Activated CD4-positive, CD25-positive, alpha-beta regulatory T cell treated with anti-CD3 and anti-CD28 coated beads, Interleukin-2, amount 50 U/mL, for 72 hours (primary cell): ENCODE results near the gene FRMD4A.
"Not testable (repeated sequence)": the region's sequence is repeated elsewhere in the genome, so short reads cannot be mapped to it uniquely, and the experiment has no call there.

Experiments used
- DNase-seq: peaks from one replicate; pipeline ENCODE4 v3.0.0; 2021

FRMD4A gene

DNA sequence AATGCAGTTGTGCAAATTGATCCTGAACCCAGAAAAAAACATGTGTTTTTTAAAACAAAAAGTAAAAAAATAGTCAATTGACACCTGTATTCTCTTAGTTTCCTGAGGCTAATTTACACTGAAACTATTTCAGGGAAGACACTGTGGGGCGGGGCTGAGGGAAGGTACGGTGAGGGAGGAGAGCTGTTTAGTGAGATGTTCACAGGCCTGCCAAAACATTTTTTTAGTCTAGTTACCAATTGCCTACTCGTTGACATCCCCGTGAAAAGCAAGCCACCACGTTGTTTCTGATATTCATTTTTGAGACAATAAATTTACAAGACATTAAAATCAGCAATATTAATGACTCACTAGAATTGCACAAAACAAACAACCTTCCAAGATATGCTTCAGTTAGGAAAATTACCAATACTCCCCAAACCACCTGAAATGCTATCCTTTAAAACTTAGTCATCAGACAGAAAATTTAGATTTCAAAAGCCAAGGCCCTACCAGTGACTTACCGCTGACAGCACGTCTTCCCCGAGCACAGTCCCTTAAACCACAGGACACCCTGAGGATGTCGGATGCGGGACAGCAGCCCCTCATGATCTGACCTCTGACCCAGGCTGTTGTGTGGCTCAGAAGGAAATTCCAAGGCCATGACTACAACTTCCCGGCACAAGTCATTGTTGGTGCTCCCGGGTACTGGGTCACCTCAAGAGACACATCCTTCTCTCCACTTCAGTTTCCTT lies 464.8 kb downstream of the FRMD4A start:
- DNase-seq: no peak

DNA sequence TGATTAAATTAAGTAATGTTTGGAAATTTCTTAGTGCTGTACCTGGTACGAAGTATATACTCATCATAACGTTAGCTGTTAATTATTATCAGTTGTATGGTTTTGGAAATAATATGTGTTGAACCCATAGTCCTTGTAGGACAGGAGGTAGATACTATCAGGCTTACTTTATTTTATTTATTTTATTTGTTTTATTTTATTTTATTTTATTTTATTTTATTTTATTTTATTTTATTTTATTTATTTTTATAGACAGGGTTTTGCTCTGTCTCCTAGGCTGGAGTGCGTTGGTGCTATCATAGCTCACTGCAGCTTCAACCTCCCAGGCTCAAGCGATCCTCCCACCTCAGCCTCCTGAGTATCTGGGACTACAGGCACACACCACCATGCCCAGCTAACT lies 465.5 kb downstream of the FRMD4A start:
- DNase-seq: not testable (repeated sequence)

DNA sequence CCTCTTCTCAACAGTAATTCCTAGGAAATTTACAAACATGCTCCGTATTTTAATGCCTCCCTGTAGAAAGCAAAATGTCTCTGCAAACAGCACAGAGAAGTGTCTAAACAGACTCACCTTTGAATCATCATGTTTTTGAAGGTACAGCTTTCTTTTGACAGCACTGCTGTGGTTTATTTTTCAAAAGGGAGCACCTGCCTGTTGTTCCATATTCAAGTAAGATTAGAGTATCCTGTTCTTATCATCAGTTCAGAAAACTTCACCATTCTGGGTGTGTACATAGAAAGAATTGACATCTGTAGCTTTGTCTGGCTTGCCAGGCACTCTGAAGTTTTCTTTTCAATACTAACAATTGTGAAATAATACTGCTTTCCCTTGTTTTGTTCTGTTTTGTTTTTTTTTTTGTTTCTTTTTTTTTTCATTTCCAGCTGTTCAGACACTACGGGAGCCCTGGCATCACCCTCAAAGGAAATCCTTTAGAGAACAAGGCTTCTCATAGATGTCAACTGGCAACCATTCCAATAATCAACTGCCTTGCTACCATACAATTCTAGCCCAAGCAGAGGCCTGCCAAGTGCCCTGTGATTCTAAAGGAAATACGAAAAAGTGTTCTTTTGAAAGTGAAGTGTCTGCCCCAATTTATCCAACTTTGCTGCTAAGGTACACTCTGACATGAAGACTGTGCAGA lies 468.0 kb downstream of the FRMD4A start:
- DNase-seq: no peak

DNA sequence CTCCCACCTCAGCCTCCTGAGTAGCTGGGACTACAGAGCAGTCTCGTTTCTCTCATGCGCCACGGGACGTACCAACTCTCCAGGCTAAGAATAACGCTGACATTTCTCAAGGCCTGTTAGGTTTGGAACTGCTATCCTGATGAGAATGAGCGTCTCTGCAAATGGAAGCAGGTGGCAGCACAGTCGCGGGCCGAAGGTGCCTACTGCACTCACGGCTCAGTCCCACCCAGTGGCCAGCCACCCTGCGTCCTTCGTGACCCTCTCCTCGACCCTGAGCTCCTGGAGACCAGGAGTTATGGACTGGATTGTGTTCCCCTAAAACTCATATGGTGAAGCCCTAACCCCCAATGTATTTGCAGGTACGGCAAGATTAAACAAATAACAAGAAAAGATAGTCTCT lies 469.8 kb downstream of the FRMD4A start:
- DNase-seq: no peak

DNA sequence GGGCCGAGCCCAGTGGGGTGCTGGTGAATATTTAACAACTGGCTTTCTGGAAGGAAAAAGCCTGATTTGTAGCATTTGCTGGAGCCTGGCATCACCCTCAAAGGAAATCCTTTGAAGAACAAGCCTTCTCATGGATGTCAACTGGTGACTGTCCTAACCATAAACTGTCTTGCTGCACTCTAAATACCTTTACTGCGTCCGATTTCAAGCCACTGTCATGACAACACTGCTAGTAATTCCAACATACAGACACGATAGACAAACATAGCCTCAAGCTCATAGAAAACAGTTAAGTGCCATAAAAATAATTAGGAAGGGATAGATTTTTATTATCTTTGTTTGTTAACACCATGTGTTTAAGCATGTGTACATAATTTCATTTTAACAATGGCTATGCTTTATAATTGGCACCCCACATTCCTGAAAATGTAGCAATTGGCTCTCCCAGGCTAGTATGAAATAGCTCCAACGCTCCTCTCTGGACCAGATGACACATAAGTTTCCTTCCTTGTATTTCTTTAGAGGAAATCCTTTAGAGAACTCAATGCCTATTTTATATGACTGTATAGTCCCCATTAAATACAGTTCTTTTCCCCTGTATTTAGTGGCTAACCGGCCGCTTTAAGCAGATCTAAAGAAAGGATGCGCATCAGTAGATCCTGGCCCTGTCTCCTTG lies 470.6 kb downstream of the FRMD4A start:
- DNase-seq: no peak

DNA sequence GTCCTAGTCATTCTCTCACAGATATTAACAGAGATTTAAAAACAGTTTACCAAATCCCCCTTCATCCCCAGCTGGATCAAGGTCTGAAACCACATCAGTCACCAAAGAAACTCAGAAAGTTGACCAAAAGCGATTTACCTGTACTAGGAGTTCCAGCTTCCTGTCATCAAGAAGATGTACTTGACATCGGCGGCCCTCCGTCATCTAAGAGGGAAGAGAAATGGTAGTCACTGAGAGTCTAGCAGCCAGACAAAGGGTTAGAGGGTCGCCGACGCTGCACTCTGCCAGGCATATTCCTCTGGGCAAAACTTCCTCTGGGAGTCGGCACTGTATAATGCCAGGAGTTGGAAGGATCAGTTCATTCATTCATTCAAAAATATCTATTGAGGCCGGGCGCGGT lies 472.0 kb downstream of the FRMD4A start:
- DNase-seq: no peak

DNA sequence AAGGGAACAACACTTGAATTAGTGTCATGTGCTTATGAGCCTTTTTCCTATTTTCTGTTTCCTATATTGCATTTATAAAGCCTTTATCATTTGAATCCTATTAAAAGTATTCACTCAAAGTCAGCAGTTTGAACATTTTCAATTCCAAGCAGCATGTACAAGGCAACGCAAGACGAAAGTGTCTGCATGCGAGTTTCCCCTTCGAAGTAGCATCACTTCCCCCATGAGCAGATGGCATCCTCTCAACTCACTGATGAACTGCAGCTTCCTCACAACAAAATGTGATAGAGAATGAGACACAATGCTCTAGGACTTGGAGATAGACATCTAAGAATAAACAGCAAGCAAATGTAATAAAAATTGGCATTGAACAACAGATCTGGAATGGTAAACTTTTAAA lies 473.3 kb downstream of the FRMD4A start:
- no peak for DNase-seq

DNA sequence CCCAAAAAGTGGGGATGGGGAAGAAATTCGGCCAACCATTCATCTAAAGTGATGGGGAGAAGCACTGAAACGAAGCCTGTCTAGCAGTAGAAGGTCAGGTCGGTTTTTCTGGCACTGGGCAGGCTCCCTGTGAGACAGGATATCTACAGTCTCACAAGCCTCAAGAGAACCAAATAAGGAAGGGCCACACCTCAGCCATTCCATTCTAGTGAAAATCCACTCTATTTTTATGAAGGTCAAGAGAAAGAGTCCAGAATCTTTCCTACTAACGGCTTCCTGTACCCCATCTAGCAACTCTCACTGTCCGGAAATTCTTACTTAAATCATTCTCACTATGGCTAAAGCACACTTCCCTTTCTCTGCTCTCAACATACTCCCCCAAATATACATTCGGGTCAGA lies 476.9 kb downstream of the FRMD4A start:
- DNase-seq: no peak

DNA sequence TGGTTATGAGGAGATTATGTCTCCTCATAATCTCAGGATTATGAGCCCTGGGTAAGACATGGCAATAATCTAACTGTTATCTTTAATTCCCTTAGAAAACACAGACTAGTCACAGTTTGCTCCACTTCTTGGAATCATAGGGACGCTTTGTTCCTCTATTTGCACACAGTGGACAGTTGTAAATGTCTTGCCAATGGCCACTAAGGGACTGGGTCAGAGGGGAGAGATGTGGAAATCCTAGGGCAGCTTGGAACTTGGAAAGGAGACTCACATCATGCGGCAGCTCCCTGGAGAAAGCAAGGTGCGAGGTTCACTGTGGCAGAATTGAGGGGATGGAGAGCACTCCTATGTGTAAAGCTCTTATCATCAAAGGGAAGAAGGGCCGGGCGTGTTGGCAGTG lies 477.9 kb downstream of the FRMD4A start:
- DNase-seq: no peak

DNA sequence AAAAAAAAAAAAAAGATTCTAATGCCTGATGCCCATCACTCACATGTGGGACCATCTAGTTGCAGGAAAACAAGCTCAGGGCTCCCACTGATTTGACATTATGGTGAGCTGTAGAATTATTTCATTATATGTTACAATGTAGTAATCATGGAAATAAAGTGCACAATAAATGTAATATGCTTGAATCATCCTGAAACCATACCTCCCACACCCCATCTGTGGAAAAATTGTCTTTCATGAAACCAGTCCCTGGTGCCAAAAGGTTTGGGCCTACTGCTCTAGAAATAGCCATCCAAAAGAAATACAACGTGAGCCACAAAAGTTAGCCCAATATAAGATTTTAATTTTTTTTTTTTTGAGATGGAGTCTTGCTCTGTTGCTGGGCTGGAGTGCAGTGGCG lies 478.8 kb downstream of the FRMD4A start:
- no peak for DNase-seq

DNA sequence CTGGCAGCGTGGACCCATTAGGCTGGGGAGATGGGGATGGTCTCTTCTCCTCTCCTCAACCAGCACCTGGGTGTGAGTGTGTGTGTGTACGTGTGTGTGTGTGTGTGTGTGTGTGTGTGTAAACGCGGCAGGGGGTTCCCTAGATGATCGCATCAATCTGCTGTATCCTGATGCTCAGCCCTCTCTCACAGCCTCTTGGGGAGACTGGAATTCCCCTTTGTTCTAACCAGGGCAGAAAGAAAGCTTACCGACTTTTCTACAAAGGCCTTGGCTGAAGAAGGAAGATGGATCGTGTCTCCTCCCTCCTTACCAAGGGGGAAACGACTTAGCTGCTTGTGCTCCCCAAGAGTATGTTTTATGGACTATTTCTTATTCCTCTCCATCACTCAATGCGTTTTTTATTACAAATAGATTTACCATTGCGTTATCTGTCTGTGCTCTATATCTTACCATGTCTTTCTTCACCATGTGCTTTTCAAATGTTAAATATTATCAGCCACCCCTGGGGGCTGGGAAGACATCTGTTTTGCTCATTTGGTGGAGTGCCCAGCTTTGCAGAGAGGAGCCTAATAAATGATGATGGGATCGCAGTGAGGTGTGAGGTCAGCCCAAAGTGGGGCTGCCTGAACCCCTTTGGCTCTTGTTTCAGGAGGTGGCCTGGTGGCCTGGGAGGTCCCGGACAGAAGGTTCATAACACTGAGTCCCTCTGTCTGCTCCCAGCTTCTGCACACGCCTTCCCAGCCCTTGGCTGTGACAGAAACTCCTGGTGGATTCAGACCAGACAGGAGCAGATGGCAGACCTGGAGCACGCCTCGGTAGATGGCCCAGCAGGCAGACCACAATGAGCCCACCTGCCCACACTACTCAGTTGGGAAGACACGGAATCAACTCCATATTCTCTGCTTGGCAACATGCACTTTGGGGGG lies 481.9 kb downstream of the FRMD4A start:
- DNase-seq: no peak

DNA sequence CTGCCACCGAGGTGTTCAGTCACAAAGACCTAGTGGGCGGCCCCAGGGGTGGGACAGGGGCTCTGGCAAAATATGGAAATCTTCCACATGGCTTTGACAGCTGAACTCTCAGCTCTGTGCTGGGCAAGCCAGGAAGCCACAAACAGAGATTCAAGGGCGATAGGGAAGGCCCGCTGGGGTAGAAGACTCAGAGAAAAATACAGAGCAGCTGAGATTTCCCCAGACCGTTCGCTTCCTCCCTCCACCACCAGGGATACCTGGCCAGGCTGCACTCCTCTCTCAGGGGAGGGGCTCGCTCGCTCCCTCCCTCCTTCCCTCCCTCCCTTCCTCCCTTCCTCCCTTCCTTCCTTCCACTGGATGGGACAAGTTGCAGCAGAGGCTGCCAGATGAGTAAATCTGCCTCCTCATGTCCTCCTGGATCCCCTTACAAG lies 483.5 kb downstream of the FRMD4A start:
- no peak for DNase-seq

DNA sequence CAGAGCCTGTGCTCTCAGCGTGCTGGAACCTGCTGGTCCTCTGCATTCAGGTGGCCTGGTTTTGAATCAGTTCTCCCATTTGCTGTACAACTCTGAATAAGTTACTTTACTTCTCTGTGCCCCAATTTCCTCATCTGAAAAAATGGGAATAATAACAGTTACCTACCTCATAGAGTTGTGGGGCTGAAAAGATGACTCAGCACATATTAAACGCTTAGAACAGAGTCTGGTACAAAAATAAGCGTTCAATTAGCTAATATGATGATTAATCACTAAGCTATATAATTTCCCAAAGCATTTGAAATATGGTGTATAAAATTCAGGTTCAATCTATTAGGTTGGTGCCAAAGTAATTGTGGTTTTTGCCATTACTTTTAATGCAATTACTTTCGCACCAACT lies 484.8 kb downstream of the FRMD4A start:
- DNase-seq: no peak

DNA sequence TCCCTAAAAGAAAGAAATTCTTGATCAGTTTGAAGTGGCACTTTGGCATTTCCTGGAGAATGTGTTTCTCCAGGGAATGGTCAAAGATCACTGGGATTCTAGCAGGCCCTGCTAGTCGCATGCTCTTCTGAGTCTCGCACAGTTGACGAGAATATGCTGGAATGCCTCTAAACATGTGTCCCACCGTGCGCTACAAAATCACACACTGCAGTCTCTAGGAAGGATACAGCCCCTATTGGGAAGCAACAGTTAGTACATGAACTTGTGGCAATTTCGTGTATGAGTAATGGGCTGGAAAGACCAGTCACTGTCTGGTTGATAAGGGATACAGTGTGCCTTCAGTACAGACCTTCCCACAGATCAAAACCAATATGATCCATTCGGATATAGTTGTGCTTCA lies 486.1 kb downstream of the FRMD4A start:
- no peak for DNase-seq

DNA sequence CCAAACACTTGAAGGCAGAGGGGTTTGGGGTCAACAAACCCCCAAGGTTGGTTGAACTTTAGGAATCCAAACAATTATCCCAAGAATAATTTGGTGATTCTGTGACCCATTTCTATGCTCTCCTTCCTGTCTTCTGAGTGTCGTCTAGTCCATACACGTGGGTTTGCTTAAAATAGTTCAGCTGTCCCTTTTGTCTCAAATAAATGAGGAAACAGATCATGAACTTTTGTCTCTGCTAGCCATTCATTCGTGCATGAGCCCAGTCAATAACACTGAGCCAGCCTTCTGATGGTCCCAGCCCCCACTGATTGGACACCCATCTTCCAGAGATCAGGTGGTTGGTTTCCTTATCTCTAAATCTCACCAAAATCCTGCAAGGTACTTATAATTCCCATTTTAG lies 488.6 kb downstream of the FRMD4A start:
- DNase-seq: no peak

DNA sequence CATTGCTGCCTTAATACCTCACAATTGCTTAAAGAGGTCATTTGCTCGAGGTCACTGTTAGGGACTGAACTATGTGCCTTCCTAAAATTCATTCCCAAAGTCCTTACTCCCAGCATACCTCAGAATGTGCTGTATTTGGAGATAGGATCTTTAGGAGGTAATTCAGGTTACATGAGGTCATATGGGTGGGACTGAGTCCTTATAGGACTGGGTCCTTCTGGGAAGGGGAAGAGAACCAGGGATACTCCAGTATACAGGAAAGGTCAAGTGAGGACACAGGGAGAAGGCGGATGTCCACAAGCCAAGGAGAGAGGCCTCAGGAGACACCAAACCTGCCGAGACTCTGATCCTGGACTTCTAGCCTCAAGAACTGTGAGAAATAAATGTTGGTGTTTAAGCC lies 490.7 kb downstream of the FRMD4A start:
- no peak for DNase-seq

DNA sequence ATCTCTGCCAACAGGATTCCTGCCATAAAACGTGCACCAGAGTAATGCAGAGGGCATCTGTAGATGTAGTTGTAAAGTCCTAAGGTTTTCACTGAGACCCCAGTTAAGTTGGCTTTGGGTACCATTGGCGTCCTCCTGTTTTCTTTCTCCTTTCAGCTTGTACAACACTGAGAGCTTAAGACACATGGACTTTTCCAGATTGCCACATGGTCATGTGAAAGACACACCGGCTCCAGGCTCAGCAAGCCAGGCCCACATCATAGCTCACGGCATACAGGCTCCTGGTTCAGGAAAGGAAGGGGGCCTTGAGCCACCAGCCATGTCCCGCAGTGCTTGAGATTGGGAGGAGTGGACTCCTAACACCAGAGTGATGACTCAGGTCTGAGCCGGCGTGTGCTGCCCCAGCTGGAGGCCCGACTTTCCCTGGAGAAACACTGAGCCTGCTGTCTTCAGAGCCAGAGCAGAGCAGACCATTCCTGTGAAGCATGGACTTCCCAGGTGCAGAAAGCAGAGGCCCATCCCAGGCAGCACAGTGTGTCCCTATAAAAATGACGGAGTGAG lies 491.2 kb downstream of the FRMD4A start:
- DNase-seq: no peak

DNA sequence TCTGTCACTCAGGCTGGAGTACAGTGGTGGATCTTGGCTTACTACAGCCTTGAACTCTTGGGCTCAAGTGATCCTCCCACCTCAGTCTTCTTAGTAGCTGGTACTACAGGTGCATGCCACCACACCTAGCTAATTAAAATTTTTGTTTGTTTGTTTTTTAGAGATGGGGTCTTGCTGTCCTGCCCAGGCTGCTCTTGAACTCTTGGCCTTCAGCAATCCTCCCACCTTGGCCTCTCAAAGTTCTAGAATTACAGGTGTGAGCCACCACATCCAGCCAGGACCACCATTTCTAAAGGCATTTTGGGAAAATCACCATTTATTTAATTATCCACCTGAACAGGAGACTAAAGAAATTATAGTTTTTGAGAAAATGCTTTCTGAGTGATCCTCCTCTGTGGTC lies 491.7 kb downstream of the FRMD4A start:
- DNase-seq: no peak

DNA sequence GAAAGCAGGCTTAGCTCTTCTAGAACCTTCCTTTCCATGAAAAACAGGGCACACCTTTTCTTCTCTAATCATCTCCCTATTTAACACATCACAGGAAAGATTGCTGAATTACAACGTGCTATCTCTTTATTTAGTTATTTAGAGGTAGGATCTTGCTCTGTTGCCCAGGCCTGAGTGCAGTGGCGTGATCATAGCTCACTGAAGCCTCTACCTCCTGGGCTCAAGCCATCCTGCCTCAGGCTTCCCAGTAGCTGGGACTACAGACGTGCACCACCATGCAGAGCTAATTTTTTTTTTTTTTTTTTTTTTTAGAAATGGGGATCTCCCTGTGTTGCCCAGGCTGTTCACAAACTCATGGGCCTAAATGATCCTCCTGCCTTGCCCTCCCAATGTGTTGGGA lies 492.8 kb downstream of the FRMD4A start:
- DNase-seq: no peak

DNA sequence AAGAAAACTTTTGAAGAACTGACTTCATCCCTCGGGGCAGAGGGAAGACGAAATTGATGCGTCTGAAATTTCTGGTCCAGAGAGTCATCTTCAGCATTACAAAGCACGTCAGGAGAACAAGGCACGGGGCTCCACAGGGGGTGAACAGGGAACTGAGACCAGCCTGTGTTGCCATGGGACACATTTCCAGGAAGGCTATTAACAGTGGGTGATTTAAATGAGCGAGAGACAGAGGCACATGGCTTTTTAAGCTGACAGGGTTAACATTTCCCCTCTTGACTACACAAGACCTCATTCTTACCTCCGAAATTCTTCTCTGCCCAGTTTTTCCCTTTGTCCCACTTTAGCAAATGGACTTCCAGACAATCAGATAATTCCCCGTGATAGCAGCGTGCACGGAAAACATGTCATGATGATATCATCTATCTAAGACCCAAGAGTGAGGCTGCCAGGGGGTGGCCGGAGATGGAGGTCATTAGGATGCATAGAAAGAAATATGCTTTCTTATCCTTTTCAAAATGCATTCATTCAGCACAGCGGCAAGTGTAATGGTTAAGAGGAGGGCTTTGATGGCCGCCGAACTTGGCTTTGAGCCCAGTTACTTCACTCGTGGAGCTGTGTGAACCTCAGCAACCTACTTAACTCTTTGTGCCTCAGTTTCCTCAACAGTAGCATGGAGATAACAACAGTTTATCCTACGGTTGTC lies 496.0 kb downstream of the FRMD4A start:
- no peak for DNase-seq

DNA sequence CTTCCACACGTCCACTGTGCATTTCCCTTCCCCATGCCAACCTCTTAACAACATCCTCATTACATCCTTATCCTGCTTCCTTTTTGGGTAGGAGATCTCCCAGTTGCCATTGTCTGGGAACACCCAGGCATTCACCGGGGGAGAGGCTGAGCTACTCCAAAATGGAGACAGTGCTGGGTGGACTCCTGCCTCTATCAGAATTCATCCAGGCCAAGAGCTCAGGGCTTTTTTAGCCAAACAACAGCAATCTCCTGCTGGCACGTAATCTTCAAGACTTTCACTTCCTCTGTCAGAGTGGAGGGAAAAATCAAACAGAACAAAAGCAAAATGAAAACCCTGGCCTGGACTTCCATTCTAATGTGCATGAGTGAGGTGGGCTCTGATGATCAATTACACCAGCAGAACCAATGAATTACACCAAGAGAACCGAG lies 499.0 kb downstream of the FRMD4A start:
- DNase-seq: no peak

DNA sequence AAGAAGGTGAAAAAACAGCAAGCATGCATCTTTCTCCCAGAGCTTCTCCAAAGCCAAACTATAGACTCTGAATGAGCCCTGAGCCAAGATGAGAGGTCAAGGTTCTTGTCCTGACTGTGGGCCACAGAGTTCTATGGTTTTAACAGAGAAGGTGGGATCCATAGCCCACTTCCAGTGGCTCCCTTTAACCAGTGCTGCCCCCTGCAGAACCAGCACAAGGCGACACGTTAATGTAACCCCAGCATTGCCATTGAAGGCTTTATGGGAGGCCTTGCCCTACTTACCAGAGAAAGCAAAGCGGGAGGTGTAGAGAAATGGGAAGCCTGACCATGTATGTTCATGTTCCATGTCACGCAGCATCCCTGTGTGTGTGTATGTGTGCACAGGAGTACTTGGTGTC lies 500.3 kb downstream of the FRMD4A start:
- DNase-seq: no peak
